Measurements from ENCODE around the gene TRIL.

TRIL gene

DNA sequence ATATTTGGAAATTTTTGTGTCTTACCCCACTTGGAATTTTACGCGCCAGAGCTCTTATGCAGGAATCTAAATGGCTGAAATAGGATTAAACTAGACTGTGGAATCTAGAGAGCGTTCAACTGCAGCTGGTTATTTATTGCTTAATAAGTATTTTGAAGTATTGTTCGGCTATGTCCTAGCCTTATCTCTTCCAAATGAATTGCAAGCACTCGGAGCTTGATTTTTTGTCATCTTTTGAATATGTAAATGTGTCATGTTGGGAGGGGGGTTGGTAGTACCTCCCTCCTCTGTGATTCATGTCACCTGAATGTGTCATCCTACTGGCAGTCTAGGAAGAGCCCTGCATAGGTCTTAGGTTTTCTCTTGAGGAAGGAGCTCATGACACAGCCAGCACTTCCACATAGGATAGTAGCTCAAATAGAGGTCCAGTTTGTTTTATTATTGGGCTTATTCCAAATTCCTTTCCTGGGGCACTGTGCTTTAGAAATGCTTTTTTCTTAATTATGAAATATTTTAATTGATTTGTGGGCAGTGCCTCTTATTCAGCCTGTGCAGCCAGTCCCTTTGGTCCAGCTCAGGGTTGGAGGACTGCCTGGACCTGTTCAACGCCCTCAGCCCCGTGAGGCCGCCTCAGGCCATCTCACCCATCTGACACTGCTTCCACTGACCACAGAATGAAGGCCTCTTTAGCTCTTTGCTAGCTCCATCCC, 22.5 kb upstream of the TRIL start:
- no peak for DNase-seq

- DNase-seq, result no peak
Measured at GRCh38 chr7:28979776-28980175, 21.6 kb upstream of the TRIL start.

DNA sequence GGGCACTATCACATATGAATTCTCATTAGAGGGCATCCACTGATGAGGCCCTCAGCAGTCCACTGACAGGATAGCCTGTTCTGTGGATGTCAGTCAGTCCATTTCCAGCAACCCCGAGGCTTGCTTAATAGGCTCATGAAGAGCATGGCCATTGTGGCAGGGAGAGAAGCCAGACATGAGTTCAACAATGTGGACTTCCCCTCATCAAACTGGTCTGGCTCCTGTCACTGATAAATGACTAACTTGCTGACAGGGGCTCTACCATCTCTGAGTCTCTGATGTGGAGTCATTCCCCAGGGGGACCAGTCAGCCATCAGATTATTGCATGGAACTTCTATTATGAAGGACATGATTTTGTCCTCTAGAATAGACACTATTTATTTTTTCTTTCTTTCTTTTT, 19.8 kb upstream of the TRIL start:
- no peak for DNase-seq

GRCh38 chr7:28976022-28976421, 17.9 kb upstream of the TRIL start:
- DNase-seq, result no peak

DNA sequence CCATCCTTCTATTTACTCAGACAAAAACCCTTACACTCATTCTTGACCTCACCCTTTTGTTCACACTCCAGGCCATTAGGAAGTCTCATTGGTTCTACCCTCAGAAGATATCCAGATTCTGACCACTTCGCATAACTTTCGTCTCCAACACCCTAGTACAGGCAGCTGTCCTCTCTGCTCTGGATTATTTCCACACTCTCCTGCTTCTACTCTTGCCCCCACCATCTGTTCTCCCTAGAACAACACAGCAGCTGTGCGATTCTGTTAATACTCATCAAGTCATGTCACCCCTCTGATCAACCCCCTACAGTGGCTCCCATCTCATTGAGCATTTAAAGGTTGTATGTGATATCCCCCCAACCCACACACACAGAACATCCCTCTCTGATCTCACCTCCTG, 15.5 kb upstream of the TRIL start:
- no peak for DNase-seq

DNA sequence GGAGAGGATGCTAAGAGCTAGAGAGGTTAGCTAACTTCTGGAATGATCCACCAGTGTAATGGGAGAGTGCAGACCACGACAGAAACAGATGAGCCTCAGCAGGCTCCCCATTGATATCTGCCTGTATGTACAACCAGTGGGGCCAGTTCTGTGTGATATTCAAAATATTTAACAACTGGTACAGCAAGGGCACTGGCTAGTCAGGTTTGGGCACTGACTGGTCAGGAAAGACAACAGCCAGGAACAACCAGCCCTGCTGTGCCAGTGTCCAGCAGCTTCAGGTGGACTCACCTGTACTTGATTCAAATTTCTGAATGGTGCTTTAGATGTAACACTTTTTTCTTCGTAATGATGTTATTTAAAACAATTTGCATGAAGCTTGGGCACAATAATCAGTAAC, 5.9 kb upstream of the TRIL start:
- no peak for DNase-seq

DNA sequence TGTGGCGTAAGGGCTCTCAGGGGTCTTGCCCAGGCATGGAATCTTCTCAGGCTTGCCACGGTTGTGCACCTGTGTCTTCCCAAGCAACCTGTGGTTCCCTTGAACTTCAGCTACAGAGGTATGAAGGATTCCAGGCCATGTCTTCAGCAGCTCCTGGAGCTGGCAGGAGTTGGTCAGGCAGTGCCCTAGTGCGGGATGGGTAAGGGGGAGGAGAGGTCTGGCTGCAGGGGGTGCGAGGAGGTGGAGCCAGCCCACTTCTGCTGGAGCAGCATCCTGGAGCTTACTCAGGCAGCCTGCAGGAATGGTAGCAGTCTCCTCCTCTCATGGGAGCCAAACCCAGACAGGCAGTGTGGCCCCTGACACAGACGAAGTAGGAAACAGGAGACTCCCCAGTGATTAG, 3.8 kb upstream of the TRIL start:
- DNase-seq, result no peak

DNA sequence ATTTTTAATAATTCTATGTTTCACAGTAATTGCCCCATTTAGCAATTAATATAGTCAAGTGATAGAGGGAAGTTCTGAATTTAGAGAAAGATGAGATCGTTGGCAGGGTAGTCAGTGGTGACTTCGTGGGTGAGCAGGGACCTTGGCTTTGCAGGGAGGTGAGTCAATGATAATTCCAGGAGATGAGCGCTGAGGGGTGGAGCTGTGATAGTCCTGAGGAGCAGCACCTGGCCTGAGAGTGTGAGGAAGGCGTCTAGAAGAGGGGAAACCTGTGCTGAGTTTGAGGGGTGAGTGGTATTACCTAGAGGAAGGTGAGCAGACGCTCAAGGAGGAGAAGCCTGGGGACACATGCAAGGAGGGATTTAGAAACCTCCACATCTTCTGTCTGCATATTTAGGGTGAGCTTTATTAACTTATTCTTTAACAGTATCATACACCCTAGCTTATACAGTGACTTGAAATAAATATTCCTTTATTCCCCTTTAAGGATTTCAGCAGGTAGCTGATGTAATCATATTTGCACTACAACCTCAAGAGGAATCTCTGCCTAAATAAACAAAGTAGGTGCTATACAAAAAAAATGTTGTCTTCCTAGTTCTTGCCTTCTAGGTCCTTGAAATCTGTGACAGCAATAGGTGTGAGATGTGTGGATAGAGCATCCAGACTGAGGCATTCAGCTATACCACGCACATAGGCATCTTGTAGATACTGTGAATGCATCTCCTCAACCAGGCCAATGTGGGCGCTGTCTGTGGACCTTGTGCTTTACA, 2.1 kb upstream of the TRIL start:
- DNase-seq, result no peak

DNA sequence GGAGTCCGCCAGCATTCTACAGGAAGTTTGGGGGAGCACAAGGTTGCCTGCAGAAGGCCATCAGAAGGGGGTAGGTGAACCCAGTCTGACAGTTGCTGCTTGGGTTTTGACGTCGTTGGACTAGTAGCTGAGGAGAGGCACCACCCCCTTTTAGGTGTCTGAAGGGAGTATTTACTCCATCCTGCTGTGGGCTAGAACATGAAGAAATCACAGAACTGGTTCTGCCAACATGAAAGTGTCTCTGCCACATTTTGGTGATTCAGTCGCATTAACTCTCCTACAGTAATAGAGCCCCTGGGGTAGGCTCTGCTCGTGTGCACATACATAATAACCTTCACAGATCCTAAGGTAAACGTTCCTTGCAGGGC, 834 bp upstream of the TRIL start:
- no peak for DNase-seq

- DNase-seq, result no peak
Measured at GRCh38 chr7:28957751-28958234, 337 bp downstream of the TRIL start.

- DNase-seq, result no peak
Measured at GRCh38 chr7:28957064-28957750, 923 bp downstream of the TRIL start.

- DNase-seq, result no peak
Measured at GRCh38 chr7:28956608-28957063, 1.5 kb downstream of the TRIL start.

GRCh38 chr7:28955718-28956607, 2.2 kb downstream of the TRIL start:
- no peak for DNase-seq

- no peak for DNase-seq
Measured at GRCh38 chr7:28955356-28955717, 2.8 kb downstream of the TRIL start.

DNA sequence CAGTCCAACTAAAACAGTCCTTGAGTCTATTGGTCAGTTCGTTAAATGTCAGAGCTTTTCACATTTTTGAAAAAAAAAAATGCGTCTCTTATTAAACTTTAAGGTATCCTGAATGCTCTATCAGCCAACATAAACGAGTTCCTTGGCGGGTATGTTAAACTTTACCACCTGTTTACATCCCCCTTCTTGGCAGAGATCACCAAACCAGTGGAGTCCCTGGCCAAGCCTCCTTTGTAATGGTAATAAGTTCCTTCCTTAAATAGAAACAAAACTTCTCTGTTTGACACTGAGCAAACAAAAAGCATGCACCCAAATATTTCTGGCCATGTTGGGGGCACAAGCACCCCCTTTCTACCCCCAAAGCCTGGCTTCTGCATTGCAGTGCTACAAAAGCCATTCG, 3.2 kb downstream of the TRIL start:
- DNase-seq, result no peak

DNA sequence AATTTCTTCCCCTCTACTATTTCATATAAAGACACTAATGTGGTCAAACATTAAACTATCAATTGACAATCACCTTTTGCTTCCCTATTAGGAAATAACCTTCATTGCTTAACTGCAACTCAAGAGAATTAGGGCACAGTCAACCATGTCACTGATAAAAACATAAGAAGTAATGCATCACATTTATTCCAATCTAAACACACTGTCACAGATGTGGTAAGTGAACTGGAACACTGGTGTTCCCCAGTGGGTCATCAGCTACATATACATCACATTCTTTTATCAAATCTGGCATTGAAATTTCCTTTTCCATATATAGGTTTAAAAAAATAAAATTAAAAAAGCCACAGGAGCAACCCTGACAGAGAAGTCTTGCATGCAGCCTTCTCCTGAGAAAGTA, 3.7 kb downstream of the TRIL start:
- no peak for DNase-seq

GRCh38 chr7:28953633-28954032, 4.5 kb downstream of the TRIL start:
- DNase-seq, result no peak

DNA sequence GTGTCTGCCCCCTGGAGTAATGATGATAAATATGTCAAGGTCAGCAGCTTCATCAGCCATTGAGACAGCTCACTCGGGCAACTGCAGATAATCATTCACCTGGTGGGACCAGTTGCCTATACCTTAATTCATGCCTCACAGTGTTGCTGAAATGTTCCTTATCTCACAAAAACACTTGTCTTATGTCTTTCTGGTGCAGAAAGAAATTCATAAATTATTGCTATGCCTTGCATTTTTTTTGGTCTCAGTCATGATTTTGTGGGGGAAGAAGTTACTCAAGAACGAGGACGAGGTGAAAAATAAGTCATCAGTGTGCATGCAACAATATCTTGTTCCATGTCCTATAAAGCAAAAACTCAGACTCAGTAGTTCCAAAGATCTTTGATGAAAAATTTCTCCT, 16.0 kb downstream of the TRIL start:
- DNase-seq, result no peak

GRCh38 chr7:28941633-28942032, 16.5 kb downstream of the TRIL start:
- DNase-seq, result no peak

DNA sequence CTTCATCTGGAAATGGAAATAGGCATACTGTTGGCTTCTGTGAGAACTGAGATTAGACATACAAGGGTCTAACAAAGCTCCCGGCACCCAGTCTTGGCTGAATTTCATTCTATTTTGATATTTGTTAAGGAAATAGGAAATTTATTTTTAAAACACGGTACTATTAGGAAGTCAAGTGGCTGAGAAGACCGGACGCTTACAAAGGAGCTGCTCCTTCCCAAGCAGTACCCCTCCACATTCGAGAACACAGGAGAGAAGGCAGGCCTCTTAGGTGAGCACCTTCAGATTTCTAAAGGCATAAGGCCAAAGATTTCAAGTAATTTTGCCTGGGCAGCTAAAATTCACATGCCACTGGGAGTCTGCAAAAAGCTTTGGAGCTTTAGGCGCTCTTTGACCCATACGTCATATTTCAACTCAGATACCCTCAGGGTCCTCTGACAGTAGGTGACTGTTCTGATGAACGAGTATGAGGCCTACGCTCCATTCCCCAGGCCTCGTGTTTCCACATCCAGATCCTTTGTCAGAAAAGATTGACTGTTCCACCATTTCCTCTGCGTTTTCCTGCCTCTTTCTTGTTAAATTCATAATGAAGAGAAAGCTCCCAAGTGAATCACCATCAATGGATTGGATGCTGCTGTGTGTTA, 17.3 kb downstream of the TRIL start:
- no peak for DNase-seq

DNA sequence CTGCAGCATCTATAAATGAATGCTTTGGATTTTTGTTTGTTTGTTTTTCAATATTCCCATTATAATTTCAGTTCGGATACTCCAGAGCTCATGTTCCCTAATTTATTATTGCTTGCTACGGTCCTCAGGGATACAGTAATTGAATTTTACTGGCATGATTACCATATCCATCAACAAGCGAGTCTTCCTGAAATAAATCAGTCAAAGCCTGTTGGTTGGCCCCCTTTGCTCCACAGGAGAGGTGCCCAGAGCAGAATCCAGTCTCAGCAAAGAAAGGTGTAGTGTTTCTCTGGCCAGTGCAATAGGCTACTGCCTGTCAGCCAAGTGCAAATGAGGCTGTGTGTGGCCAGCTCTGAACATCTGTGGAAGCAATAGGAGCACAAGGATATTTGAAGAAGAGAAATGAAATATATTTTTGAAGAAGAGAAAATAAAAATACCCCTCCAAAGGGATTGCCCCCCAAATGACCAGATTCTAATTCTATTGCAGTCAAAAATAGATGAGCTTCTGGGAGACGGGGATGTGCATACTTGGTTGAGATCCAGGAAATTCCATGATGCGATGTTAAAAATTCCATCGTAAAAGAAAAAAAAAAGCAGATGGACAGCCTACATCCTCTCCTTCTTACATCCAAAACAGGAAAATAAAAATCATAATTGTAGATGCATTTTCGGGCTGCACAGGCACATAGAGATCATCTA, 18.1 kb downstream of the TRIL start:
- DNase-seq, result no peak

- no peak for DNase-seq
Measured at GRCh38 chr7:28939367-28939766, 18.8 kb downstream of the TRIL start.
